HG02763 (cell line): Measurements from ENCODE around the gene KCNAB1.
"Not testable (repeated sequence)": the region's sequence is repeated elsewhere in the genome, so short reads cannot be mapped to it uniquely, and the experiment has no call there.

Source experiments
- ATAC-seq: cut with Tn5 transposase; IDR thresholded peaks from one replicate; pipeline ENCODE4 v1.9.1; 2021; ENCODE audit warnings: mild to moderate bottlenecking, moderate library complexity; ENCODE audit not compliant: unreplicated experiment

The KCNAB1 gene

DNA sequence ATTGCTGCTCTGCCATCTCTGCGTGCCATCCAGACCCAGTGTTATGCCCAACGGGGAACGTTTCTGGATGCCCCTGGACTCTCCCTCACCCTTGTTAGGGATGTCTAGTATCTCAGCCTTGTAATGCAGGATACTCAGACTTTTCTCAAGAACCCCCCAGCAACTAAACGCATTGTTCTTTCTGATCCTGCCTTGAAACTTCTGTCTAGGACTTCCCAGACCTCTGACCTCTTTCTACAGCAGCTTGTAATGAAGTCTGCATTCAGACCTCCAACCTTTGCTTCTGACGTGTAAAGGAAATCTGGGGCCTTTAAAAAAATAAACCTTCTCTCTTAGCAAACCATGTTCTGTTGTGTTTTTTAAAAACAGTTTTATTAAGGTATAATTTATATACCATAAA is 139.5 kb downstream of the KCNAB1 start:
- no peak for ATAC-seq

DNA sequence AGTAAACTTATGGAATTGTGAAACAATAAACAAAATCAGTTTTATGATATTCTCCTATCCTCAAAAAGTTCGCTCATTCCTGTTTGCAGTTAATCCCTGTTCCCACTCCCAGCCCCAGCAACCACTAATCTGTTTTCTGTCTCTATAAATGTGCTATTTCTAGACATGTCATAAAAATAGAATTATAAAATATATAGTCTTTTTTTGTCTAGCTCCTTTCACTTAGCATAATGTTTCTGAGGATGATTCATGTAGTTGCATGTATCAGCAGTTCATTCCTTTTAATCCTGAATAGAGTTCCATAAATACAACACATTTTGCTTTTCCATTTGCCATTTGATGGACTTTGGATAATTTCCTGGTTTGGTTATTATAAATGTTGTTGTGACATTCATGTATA is 140.0 kb downstream of the KCNAB1 start:
- no peak for ATAC-seq

DNA sequence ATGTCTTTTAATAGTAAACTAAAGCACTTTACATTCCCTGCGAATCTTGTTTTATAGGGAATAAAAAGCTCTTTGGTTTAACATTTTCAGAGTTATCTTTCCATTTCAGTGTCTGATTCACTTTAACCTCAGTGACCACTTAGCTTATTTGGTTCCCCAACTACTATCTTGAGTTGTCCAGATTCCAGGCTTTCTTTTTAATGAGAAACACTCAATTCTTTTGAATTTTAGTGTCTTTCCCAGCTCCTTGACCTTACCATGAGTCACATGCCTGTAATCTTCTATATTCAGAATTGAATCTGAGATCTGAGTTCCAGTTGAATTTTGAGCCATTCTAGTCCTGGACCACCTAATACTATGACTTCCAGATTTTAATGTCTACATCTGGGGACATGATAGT is 144.4 kb downstream of the KCNAB1 start:
- no peak for ATAC-seq

DNA sequence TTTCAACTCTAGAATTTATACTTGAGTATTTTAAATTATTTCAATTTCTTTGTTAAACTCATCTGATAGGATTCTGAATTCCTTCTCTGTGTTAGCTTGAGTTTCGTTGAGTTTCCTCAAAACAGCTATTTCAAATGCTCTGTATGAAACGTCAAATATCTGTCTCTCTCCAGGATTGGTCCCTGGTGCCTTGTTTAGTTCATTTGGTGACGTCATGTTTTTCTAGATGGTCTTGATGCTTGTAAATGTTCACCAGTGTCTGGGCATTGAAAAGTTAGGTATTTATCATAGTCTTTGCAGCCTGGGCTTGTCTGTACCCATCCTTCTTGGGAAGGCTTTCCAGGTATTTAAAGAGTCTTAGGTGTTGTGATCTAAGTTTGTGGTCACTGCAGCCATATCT is 151.1 kb downstream of the KCNAB1 start:
- ATAC-seq: no peak

DNA sequence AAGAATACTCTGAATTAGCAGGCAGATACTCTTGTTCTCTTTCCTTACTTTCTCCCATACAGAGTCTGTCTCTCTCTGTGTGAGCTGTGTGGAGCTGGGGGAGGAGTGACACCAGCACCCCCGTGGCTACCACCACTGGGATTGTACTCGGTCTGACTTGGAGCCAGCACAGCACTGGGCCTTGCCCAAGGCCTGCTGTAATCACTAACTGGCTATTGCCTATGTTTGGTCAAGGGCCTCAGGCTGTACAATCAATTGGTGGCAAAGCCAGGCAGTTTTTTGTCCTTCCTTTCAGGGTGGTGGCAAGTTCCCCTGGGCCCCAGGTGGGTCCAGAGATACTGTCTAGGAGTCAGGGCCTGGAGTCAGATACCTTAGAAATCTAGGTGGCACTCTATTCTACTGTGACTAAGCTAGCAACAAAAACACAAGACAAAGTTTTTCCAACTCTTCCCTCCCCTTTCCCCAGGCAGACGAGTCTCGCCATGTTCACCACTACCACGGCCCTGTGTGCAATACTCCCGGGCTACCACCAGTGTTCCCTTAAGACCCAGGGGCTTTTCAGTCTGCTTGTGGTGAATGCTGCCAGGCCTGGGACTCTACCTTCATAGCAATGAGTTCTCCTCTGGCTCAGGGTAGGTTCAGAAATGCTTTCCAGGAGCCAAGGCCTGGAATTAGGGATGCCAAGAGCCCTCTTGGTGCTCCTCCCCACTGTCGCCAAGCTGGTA is 151.8 kb downstream of the KCNAB1 start:
- ATAC-seq: no peak

DNA sequence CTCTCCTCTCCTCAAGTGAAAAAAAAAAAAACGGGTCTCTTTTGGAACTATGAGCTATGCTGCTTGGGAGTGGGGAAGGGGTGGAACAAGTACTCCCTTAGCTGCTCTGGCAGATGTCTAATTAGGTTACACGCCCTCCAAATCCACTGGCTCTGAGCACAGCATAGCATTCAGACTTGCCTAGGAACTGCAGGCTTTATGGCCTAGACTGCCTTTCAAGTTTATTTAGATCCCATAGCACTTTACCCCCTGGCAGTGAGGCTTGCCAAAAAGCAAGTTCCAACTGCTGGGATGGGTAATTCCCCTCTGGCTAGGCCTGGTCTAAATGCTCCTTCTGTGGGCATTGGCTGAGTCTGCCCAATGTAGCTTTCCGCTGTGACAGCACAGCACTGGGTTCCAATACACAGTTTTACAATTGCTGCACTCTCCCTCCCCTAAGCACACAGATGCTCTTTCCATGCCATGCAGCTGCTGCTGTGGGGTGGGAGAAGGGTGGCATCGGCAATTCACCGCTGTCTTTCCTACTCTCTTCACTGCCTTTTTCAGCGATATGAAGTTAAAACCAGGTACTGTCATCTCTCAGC is 152.8 kb downstream of the KCNAB1 start:
- no peak for ATAC-seq

DNA sequence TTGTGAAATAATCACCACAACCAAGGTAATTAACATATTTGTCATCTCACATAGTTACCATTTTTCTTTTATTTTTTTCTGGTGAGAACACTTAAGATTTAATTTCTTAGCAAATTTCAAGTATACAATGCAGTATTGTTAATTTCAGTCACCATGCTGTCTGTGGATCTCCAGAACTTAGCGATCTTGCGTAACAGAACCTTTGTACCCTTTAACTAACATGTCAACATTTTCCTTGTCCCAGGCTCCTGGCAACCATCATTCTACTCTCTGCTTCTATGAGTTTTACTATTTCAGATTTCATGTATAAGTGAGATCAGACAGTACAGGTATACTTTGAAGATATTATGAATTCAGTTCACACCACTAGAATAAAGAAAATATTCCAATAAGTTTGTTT is 154.4 kb downstream of the KCNAB1 start:
- no peak for ATAC-seq

DNA sequence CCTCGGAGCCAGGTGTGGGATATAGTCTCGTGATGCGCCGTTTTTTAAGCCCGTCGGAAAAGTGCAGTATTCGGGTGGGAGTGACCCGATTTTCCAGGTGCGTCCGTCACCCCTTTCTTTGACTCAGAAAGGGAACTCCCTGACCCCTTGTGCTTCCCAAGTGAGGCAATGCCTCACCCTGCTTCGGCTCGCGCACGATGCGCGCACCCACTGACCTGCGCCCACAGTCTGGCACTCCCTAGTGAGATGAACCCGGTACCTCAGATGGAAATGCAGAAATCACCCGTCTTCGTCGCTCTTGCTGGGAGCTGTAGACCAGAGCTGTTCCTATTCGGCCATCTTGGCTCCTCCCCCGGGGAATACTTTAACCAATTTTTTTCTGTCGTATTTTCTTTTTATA is 164.3 kb downstream of the KCNAB1 start:
- not testable (repeated sequence) for ATAC-seq

DNA sequence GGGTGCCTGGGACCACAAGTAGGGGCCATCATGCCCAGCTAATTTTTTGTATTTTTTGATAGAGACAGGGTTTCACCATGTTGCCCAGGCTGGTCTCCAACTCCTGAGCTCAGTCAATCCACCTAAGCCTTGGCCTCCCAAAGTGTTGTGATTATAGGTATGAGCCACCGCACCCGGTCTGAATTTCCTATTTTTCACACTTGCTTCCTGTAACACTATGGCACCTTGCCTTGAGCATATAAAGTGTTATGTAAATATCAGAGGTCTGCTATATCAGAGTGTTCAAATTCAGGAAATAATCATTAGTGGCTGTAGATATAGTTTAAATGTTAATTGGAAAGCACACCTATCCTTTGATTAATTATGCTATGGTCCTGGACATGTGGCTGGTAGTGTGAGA is 165.2 kb downstream of the KCNAB1 start:
- no peak for ATAC-seq

DNA sequence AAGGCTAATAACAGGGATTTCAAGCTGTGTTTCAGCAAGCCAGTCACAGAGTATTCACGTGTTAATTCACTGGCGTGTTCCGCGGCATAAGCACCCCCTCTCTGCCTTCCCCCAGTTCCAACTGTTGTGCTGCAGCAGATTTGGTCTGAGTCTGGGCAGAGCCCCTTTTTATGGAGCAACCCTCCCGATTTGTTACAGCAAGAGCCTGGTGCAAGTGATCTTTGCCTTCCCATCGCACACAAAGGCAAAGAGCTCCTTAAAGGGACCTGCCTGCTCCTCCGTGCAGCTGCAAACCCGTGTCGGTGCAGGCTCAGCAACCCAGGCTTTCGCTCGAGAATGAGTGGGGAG is 170.5 kb downstream of the KCNAB1 start:
- no peak for ATAC-seq

DNA sequence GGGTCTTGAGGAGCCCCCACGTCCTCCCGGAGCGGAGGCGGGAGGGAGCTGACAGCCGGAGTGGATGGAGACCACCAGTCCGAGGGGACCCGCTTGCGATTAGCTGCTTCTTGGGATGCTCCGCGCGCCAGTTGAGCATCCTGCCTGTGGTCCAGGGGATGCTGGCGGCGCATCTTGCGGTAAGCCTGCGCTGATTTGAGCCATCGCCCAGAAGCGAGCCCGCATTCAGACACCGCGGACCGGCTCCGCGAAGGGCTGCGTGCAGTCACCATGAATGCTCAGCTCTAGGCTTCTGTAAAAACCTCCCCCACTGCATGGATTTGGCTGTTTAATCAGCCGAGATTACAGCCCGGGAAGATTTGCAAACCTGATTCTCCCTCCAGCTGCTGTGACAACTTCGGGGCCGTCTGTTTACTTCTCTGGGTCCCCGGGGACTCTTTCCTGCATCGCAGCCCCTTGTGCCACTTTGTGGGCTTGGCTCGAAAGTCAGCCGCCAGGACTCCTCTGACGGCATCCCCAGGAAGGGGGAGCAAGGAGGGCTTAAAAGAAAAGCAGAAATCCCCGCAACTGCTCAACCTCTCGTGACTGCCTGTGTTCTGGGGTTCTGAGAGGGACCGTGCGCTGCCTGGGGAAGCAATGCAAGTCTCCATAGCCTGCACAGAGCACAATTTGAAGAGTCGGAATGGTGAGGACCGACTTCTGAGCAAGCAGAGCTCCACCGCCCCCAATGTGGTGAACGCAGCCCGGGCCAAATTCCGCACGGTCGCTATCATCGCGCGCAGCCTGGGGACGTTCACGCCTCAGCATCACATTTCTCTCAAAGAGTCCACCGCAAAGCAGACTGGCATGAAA is 171.1 kb downstream of the KCNAB1 start:
- no peak for ATAC-seq

DNA sequence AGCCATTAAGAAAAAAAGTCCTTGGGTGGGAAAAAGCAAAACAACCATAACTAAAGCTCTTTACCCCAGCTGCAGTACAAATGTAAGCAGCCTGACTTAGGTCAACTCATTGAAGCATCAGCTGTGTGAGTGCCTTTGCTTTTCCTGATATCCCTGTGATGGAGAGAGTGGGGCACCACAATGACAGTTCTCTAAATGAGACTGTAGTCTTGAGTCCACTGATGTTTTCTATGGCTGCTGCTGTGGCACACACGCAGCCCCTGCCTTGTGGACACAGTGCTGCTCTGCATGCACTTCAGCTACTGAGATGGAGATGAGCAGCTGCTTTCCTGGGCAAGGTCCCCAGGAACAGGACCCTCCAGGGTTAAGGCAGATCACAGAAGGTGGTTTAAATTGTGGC is 173.2 kb downstream of the KCNAB1 start:
- ATAC-seq: no peak

DNA sequence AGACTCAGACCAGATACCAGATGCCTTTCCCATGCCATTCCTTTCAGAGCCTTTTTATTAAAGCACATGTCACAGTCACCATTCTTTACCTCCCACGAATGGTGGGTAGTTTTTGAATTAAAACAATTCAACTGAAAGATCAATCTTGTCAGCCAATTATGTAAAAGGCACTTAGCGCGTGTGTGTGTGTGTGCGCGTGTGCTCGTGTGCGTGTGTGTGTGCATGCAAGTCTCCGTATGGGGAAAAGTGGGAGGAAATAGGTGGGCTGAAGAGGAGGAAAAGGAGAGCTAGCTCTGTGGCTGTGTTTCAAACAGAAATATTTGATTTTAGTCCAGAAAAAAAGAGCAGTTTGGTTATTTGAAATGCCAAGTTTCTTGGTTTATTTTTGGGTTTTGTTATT is 177.2 kb downstream of the KCNAB1 start:
- ATAC-seq: no peak

DNA sequence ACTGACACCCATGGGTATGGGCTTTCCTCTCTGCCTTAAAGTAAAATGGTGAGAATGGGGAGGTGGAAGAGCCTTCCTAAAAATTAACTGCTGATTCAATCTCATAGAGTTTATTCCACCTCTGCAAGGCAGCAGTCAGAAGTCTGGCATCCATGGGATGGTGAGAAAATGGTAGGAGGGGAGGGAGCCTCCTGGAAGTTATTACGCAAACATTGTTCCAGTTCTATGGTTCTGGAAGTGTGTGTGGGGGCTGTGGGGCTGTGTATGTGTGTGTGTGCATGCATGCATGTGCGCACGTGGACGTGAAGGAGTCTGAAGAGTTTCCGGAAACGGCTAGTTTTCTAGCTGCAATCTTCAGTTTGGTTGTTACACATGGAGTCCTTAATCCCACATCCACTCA is 177.6 kb downstream of the KCNAB1 start:
- ATAC-seq: no peak

DNA sequence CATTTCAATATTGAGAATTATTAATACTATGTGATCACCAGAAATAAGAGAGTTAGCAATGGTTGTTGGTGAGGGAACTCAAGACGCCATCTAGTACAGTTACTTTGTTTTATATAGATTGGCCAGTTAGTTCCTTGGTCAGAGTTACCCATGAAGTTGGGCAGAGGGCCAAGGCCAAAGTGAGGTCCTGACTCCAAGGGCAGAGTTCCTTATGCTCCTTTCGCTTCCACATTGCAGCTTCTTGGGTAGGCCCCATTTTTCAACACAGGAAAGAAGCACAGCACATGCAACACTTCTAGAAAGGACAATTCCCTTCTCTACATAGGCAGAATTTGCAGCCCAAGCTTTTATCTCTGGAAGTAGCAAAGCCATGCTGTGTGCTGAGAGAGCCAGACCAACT is 178.6 kb downstream of the KCNAB1 start:
- no peak for ATAC-seq

DNA sequence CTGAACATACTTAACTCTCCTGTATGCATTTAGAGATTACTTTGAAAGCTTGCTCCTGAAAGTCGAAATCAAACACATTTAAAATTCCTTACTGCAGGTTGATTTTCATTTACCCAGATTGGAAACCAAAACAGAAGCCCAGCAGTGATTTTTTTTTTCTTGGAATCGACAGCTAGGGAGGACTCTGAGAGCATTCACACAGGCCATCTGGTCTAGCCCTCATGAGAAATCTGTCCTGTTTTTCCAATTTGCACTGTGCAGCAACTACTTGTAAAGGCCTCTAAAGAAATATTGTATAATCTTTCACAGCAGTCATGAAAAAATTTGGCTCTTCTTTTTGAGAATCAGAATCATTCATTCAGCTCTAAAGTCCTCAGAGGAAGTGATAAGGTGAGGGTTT is 179.2 kb downstream of the KCNAB1 start:
- ATAC-seq: no peak

DNA sequence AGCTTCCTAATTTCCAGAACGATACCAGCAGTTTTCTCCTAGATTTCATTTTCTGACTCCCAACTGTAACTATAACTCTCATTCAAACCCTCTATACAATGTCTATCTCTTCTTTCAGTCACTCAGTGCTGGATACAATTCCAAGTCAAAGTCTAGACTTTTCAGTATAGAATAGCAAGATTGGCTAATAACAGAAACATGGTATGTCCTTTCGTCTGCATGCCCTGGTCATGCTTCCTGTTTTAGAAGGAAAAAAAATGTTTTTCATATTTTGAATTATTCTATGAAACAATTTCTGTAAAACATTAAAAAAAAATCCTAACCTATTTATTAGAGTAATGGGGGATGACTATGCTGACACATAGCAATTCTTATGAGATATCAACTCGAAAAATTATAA is 180.0 kb downstream of the KCNAB1 start:
- ATAC-seq: no peak

DNA sequence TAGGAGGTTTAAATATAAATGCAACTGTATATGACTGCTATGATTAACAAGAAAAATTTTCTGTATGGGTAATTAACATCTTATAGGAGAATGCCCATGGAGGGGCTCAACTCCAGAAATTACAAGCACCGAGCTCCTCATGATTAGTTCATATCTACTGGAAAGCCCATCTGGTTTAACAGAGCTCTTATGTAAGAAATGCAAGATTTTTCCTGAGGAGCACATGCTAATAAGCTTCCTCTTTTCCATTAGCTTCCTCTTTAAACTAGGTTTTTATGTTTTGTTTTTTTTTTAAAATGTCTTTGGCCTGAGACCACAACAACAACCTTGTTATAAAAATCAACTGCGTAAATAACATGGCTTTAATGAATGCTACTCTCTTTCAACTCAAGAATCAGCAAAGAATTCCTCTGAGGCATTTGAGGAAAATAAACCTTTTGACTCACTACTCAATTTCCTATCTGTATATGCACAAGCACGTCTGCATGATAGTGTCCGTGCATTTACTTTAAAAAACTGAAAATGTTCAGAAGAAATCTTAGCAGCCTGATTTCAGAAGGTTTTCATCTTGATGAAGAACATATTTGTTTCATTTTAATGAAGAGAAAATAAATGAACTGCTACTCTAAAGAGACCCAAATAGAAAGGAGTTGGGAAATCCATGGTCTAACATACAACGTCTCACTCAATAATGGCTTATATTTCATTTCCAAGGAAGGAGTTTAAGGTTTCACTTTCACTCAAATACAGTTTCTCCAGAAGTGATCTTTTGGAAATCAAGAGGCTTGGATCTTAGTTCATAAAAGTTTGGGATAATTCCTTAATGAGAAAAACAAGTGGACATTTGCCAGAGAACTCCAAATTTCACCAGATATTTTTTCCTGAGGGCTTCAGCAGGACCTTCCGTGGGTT is 180.8 kb downstream of the KCNAB1 start:
- ATAC-seq: no peak

DNA sequence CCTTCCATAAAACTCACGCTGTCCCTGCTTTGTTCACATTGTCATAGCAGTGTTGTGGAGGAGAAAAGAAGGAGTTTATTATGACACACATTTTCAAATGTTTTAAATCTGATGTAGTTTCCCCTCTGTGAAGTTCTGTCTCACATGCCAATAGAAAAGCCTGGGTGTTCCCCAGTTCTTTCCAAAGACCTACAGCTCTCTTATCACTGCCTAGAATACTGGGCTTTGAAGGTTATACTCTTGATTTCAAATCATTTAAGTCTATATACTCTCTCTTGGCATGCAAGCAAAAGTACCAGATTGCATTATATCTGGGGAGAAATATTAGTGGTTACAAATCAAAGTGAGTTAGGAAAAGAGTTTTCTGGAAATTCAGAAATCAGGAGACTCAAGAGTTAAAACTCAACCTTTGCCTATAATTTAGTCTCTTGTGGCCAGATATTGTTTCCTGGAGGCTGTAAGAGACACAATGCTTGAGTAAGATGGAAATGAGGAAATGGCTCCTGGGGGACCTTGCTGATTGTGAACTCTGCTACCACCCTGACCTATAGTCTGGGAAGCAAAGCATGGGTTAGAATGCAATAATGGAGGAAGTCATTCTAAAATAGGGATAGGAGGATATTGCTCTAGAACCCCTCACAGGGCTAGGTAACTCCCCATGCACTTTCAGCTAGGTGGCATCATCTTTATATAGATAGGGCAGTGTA is 182.8 kb downstream of the KCNAB1 start:
- no peak for ATAC-seq

DNA sequence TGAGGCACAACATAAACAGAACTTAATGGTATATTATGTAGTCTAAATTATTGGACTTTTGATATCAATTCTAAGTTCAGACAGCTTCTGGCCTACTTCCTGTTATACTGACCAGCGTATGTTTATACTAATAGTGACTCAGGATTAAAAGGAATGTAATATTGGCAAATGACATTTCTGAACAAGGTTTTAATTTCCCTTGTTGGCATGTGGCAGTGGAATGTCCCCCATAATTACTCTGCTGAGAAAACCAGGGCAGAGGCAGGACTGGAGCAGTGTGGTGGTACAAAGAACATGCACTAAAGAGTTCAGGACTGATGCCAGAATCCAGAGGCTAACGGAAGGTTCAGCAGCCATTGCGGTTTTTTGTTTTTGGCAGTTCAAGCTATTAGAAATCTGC is 184.0 kb downstream of the KCNAB1 start:
- ATAC-seq: no peak

DNA sequence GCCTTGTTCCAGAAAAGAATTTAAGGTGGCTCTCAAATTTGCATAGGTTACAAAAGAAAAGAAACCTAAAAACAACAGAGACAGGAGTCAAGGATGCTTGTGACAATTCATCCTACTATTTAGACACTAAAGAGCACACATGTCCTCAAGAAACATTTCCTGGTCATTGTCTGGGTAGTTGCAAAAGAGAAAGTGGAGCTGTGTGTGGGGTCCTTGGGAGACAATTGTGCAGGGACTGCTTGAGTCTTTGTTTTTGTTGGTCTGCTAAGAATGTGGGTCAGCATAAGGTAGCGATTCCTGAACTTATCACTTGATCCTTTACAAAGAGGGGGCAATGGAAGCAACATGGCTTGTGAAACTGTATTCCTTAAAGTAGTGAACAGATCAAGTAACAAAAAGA is 185.3 kb downstream of the KCNAB1 start:
- no peak for ATAC-seq
